HepG2 (cell line): Measurements from ENCODE around the gene NKAIN4. TPM values are rescaled to one million over a fixed set of nuclear protein-coding genes. Genes with fewer than 3 reads are reported as not detected.

Source experiments
- ARNTL ChIP-seq: sonication (generic); formaldehyde crosslinking; IDR thresholded peaks from 2 replicates; pipeline ENCODE4 v1.4.0; 2020; ENCODE audit warnings: mild to moderate bottlenecking, missing genetic modification reagents
- ATF1 ChIP-seq: IDR thresholded peaks from 2 replicates; pipeline ENCODE4 v1.6.1; 2016; ENCODE audit warnings: mild to moderate bottlenecking, control low read depth
- CTCF ChIP-seq: sonication (generic); formaldehyde crosslinking; IDR thresholded peaks from 2 replicates; pipeline ENCODE4 v1.5.0; 2020; ENCODE audit warnings: mild to moderate bottlenecking, missing genetic modification reagents, moderate library complexity
- ELK4 ChIP-seq: sonication (generic); formaldehyde crosslinking; IDR thresholded peaks from 2 replicates; pipeline ENCODE4 v1.9.0; 2021; ENCODE audit warnings: missing genetic modification reagents, borderline replicate concordance
- FOXJ3 ChIP-seq: sonication (generic); formaldehyde crosslinking; IDR thresholded peaks from 2 replicates; pipeline ENCODE4 v1.4.0; 2020; ENCODE audit warnings: missing genetic modification reagents, mild to moderate bottlenecking, borderline replicate concordance
- HBP1 ChIP-seq: IDR thresholded peaks from 2 replicates; pipeline ENCODE4 v1.6.1; 2016; ENCODE audit warnings: low read depth, control low read depth
- HCFC1 ChIP-seq: fragments of 150-350 bp; IDR thresholded peaks from 2 replicates; pipeline ENCODE4 v1.6.1; 2014; ENCODE audit warnings: low read depth, low read length
- HHEX ChIP-seq: IDR thresholded peaks from 2 replicates; pipeline ENCODE4 v1.6.1; 2016; ENCODE audit warnings: control low read depth
- HOMEZ ChIP-seq: IDR thresholded peaks from 2 replicates; pipeline ENCODE4 v1.6.1; 2016; ENCODE audit warnings: low read depth
- NFE2L1 ChIP-seq: sonication (generic); formaldehyde crosslinking; IDR thresholded peaks from 2 replicates; pipeline ENCODE4 v1.4.0; 2020; ENCODE audit warnings: missing genetic modification reagents, mild to moderate bottlenecking, borderline replicate concordance
- NFYB ChIP-seq: sonication (generic); formaldehyde crosslinking; IDR thresholded peaks from 2 replicates; pipeline ENCODE4 v1.4.0; 2020; ENCODE audit warnings: missing genetic modification reagents
- POGK ChIP-seq: sonication (generic); formaldehyde crosslinking; conservative IDR thresholded peaks from 2 replicates; pipeline ENCODE4 v1.8.0; 2022; ENCODE audit warnings: mild to moderate bottlenecking, moderate library complexity, missing genetic modification reagents
- SALL1 ChIP-seq: sonication (generic); formaldehyde crosslinking; IDR thresholded peaks from 2 replicates; pipeline ENCODE4 v1.8.0; 2022; ENCODE audit warnings: mild to moderate bottlenecking, missing genetic modification reagents
- TOE1 ChIP-seq: sonication (generic); formaldehyde crosslinking; IDR thresholded peaks from 2 replicates; pipeline ENCODE4 v1.4.0; 2020; ENCODE audit warnings: mild to moderate bottlenecking, missing genetic modification reagents
- ZFP36L2 ChIP-seq: sonication (generic); formaldehyde crosslinking; IDR thresholded peaks from 2 replicates; pipeline ENCODE4 v1.4.0; 2020; ENCODE audit warnings: missing genetic modification reagents
- ZNF160 ChIP-seq: sonication (generic); formaldehyde crosslinking; IDR thresholded peaks from 2 replicates; pipeline ENCODE4 v1.8.0; 2022; ENCODE audit warnings: mild to moderate bottlenecking, inconsistent platforms, missing genetic modification reagents
- ZNF331 ChIP-seq: sonication (generic); formaldehyde crosslinking; IDR thresholded peaks from 2 replicates; pipeline ENCODE4 v1.4.0; 2020; ENCODE audit warnings: missing genetic modification reagents
- ZNF572 ChIP-seq: sonication (generic); formaldehyde crosslinking; IDR thresholded peaks from 2 replicates; pipeline ENCODE4 v1.5.1; 2020; ENCODE audit warnings: mild to moderate bottlenecking, missing genetic modification reagents
- ZNF605 ChIP-seq: sonication (generic); formaldehyde crosslinking; IDR thresholded peaks from 2 replicates; pipeline ENCODE4 v1.8.0; 2022; ENCODE audit warnings: mild to moderate bottlenecking, missing genetic modification reagents
- polyA plus RNA-seq, 8 experiments: library from polyadenylated mRNA; depleted of rRNA in 3 of 8; stranded (reverse) in 7 of 8; unstranded in 1 of 8; fragments of >200 nt; fragmentation: Illumina TruSeq in 4 of 8; extraction: Trizol in 4 of 8; gene quantifications; 2 replicates each; pipeline versions ENCODE4 v1.2.1 to v1.2.3, GENCODE V29; 2011 to 2016; ENCODE audit warnings: low read depth in 4 of 8, missing spikeins in 1 of 8, mixed read lengths in 1 of 8; ENCODE audit not compliant: insufficient read depth in 1 of 8
- total RNA-seq, 5 experiments: library from RNA; depleted of rRNA; stranded (reverse); fragments of >200 nt; fragmentation: Illumina TruSeq; extraction: Trizol; gene quantifications; 2 replicates each; pipeline ENCODE4 v1.2.3, GENCODE V29; 2016; ENCODE audit warnings: low read depth in 1 of 5
- TF ChIP-seq, protein P1 (sequence below): sonication (generic); formaldehyde crosslinking; IDR thresholded peaks from 2 replicates; pipeline ENCODE4 v1.4.0; 2020; ENCODE audit warnings: missing genetic modification reagents, borderline replicate concordance

The NKAIN4 gene
- total and polyA plus RNA-seq, 2 of the 13 experiments (the other 11 are each of a cell fraction or from before 2014, with no cell fraction given): not detected

DNA sequence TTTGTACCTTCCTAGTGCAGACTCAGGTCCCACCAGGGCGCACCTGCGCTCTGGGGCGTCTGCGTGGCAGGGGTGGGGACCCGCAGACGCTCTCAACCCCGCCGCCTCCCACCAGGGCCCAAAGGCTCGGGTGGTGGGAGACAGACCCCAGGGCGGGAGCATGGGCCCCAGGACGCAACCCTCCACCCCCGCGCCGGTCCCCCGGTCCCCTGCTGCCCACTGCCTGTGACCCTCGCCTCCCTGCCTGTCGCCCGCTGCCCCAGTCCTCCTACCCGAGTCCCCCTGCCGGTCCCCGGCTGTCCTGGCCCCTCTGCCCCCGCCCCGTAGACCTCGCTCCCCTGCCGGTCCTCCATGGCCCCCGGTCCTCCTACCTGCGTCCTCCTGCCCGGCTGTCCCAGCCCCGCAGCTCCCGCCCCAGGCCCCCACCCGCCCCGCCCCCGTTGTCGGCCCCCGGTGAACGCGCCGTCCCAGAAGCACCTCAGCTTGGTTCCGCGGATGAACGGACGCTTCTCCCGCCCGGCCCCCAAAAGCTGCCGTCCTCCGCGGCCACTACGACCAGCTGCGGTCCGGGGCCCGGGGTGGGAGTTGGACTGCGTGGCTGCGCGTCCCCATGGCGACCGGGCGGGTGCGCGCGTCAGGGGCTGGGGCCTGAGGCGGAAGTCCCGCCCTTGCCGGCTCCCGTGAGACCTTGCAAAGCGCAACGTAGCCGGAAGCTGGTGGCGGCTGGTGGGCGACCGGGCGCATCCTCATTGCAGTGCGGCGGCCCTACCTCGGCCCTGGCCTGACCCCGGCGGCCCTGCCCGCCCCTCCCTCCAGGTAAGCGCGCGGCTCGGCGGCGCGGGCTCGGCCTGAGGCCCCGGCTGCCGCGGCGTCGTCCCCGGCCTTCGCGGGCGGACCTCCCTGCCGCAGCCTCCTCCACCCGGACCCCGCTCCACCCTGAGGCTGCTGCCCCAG is 18.1 kb upstream of the NKAIN4 start, which contains the start of gene ARFGAP1 (continued):
- TF ChIP-seq ELK4 (CRISPR knock-in tag) (no peak), HHEX (CRISPR knock-in tag) (no peak), FOXJ3 (no peak), TOE1 (CRISPR knock-in tag) (no peak; the same call in 1 of the 2 replicates), ARNTL (CRISPR knock-in tag) (no peak; the same call in 1 of the 2 replicates), ZNF605 (peak; percentile 73), HOMEZ (CRISPR knock-in tag) (no peak), ZFP36L2 (CRISPR knock-in tag) (no peak), NFE2L1 (CRISPR knock-in tag) (no peak), POGK (CRISPR knock-in tag) (peak; percentile 79), NFYB (CRISPR knock-in tag) (peak; percentile 68), HBP1 (peak; percentile 38; the same call in 1 of the 2 replicates), HCFC1 (peak; percentile 67), CTCF (CRISPR knock-in tag) (peak; percentile 14), ZNF572 (no peak), ZNF160 (CRISPR knock-in tag) (no peak), ZNF331 (CRISPR knock-in tag) (peak; percentile 81; the same call in 1 of the 2 replicates), ATF1 (no peak), SALL1 (CRISPR knock-in tag) (peak; percentile 72)
- TF ChIP-seq, protein P1, sequence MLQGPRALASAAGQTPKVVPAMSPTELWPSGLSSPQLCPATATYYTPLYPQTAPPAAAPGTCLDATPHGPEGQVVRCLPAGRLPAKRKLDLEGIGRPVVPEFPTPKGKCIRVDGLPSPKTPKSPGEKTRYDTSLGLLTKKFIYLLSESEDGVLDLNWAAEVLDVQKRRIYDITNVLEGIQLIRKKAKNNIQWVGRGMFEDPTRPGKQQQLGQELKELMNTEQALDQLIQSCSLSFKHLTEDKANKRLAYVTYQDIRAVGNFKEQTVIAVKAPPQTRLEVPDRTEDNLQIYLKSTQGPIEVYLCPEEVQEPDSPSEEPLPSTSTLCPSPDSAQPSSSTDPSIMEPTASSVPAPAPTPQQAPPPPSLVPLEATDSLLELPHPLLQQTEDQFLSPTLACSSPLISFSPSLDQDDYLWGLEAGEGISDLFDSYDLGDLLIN (CRISPR knock-in tag): no peak
